CD14-positive monocyte (primary cell): ENCODE results near the gene HPGD. TPM values are rescaled to one million over a fixed set of nuclear protein-coding genes. Genes with fewer than 3 reads are reported as not detected.

Experiments
- DNase-seq, 3 donors: peaks; one replicate each; pipeline ENCODE4 v3.0.0-alpha.2; 2011 to 2022
- H2AFZ ChIP-seq: 2 replicates; pipeline ENCODE4 v1.6.0; 2012; ENCODE audit warnings: mild to moderate bottlenecking, low read depth, low read length, inconsistent platforms; ENCODE audit not compliant: insufficient read depth, poor library complexity, severe bottlenecking
- H3K27ac ChIP-seq, 2 donors: 1 replicate in 1 of 2; 2 replicates in 1 of 2; pipeline ENCODE4 v1.5.1; 2012 to 2013; ENCODE audit warnings: low read length in 2 of 2, control low read depth in 1 of 2, inconsistent platforms in 1 of 2, low read depth in 1 of 2, mild to moderate bottlenecking in 1 of 2
- H3K27me3 ChIP-seq, 2 donors: one replicate each; pipeline versions ENCODE4 v1.6.0 to v1.6.1; 2011 to 2013; ENCODE audit warnings: low read length in 2 of 2; ENCODE audit not compliant: control insufficient read depth in 2 of 2, insufficient read depth in 2 of 2
- H3K36me3 ChIP-seq, 2 donors: replicated peaks in 1 of 2; 1 replicate in 1 of 2; 2 replicates in 1 of 2; pipeline versions ENCODE4 v1.5.1 to v1.6.1; 2012 to 2013; ENCODE audit warnings: low read length in 2 of 2, control low read depth in 1 of 2, inconsistent platforms in 1 of 2, mild to moderate bottlenecking in 1 of 2; ENCODE audit not compliant: insufficient read depth in 2 of 2, control insufficient read depth in 1 of 2
- H3K4me1 ChIP-seq, 2 donors: 1 replicate in 1 of 2; 2 replicates in 1 of 2; pipeline versions ENCODE4 v1.5.1 to v1.6.1; 2012 to 2013; ENCODE audit warnings: low read length in 2 of 2, control low read depth in 1 of 2, inconsistent platforms in 1 of 2, mild to moderate bottlenecking in 1 of 2, moderate library complexity in 1 of 2; ENCODE audit not compliant: insufficient read depth in 2 of 2, control insufficient read depth in 1 of 2
- H3K4me2 ChIP-seq: replicated peaks from 2 replicates; pipeline ENCODE3; 2012; ENCODE audit warnings: low read length, moderate library complexity, mild to moderate bottlenecking; ENCODE audit not compliant: poor library complexity, severe bottlenecking; ENCODE audit errors: extremely low read depth
- H3K4me3 ChIP-seq, 3 experiments: fragments of 200-600 bp in 1 of 3; sonication (generic) in 1 of 3; replicated peaks in 1 of 3; 1 replicate in 2 of 3; 2 replicates in 1 of 3; pipeline ENCODE4 v1.5.1; 2011 to 2013; ENCODE audit warnings: low read length in 3 of 3, mild to moderate bottlenecking in 3 of 3, control low read depth in 2 of 3, low read depth in 2 of 3, inconsistent platforms in 1 of 3, moderate library complexity in 1 of 3
- H3K79me2 ChIP-seq: 2 replicates; pipeline ENCODE4 v1.6.0; 2012; ENCODE audit warnings: mild to moderate bottlenecking, control low read depth, inconsistent platforms, low read length, moderate library complexity; ENCODE audit not compliant: insufficient read depth
- H3K9ac ChIP-seq: 2 replicates; pipeline ENCODE4 v1.6.0; 2017; ENCODE audit warnings: low read length, mild to moderate bottlenecking; ENCODE audit not compliant: insufficient read depth, poor library complexity, severe bottlenecking
- H3K9me3 ChIP-seq, 2 donors: replicated peaks in 1 of 2; 1 replicate in 1 of 2; 2 replicates in 1 of 2; pipeline versions ENCODE4 v1.5.1 to v1.6.1; 2012 to 2013; ENCODE audit warnings: low read length in 2 of 2, control low read depth in 1 of 2; ENCODE audit not compliant: control insufficient read depth in 1 of 2, insufficient read depth in 1 of 2
- H4K20me1 ChIP-seq: 2 replicates; pipeline ENCODE4 v1.6.0; 2012; ENCODE audit warnings: mild to moderate bottlenecking, low read length, control low read depth, moderate library complexity; ENCODE audit not compliant: insufficient read depth
- H3K27ac Mint-ChIP-seq, 7 donors: one replicate each; pipeline ENCODE4 v1.8.0; 2020; ENCODE audit warnings: mild to moderate bottlenecking in 7 of 7, mixed read lengths in 7 of 7, moderate library complexity in 6 of 7, inconsistent platforms in 2 of 7
- H3K27me3 Mint-ChIP-seq, 3 donors: one replicate each; pipeline ENCODE4 v1.8.0; 2021 to 2022; ENCODE audit warnings: low read depth in 3 of 3, mild to moderate bottlenecking in 3 of 3, mixed read lengths in 3 of 3, moderate library complexity in 3 of 3, inconsistent platforms in 1 of 3
- H3K36me3 Mint-ChIP-seq, 2 donors: one replicate each; pipeline ENCODE4 v1.8.0; 2020; ENCODE audit warnings: mixed read lengths in 2 of 2, inconsistent platforms in 1 of 2, mild to moderate bottlenecking in 1 of 2
- H3K4me1 Mint-ChIP-seq: one replicate; pipeline ENCODE4 v1.8.0; 2020; ENCODE audit warnings: mild to moderate bottlenecking, mixed read lengths
- H3K4me3 Mint-ChIP-seq, 2 donors: one replicate each; pipeline ENCODE4 v1.8.0; 2020; ENCODE audit warnings: mild to moderate bottlenecking in 2 of 2, mixed read lengths in 2 of 2, moderate library complexity in 1 of 2
- H3K9me3 Mint-ChIP-seq, 7 donors: one replicate each; pipeline ENCODE4 v1.8.0; 2020 to 2022; ENCODE audit warnings: mixed read lengths in 7 of 7, mild to moderate bottlenecking in 6 of 7, moderate library complexity in 6 of 7, inconsistent platforms in 2 of 7
- WGBS: methylation state at CpG from one replicate; pipeline ENCODE4 v1.1.5; 2013; ENCODE audit warnings: missing lambda C conversion rate; ENCODE audit not compliant: insufficient coverage; 5-methylcytosine and 5-hydroxymethylcytosine counted together
- intact Hi-C, 2 donors: fragments of 100-400 bp; cut with micrococcal nuclease; formaldehyde crosslinking; loops; one replicate each; pipeline versions ENCODE4 v1.15.0 to v1.15.1; 2023
- polyA minus RNA-seq: library from RNA; depleted of rRNA, polyadenylated mRNA; stranded (reverse); fragments of >200 nt; gene quantifications from 2 replicates; pipeline ENCODE4 v1.2.3, GENCODE V29; 2012
- polyA plus RNA-seq, 3 donors: library from polyadenylated mRNA; depleted of rRNA in 1 of 3; unstranded in 2 of 3; stranded (reverse) in 1 of 3; fragments of 300-500 nt in 2 of 3; fragments of >200 nt in 1 of 3; fragmentation: Illumina TruSeq in 2 of 3; gene quantifications; 1 replicate in 2 of 3; 2 replicates in 1 of 3; pipeline ENCODE4 v1.2.3, GENCODE V29; 2012 to 2021
- total RNA-seq, 12 experiments: library from RNA in 1 of 12; stranded (reverse) in 1 of 12; fragments of 120-200 nt in 1 of 12; gene quantifications; one replicate each; pipeline ENCODE4 v1.2.4 and lab custom pipeline; 2013 to 2026; ENCODE audit warnings: mixed read lengths in 6 of 12, inconsistent platforms in 1 of 12
- TF ChIP-seq, protein P1 (sequence below): fragments of 200-600 bp; IDR thresholded peaks from one replicate; pipeline ENCODE4 v1.8.0; 2022; ENCODE audit warnings: antibody characterized with exemption, mild to moderate bottlenecking

Gene HPGD
- total RNA-seq (2013): 3.0 TPM
- polyA plus RNA-seq: 1 to 10 TPM in 2 of 3 donors, under 1 TPM in 1; 0.17 to 2.3 (median 1.3) TPM
- 0.55 and 1.4 TPM in 2 replicates for polyA minus RNA-seq
- 0.06 to 3.0 (median 0.74) reads per million in 11 experiments for total RNA-seq (lab: John Stamatoyannopoulos, UW)

DNA sequence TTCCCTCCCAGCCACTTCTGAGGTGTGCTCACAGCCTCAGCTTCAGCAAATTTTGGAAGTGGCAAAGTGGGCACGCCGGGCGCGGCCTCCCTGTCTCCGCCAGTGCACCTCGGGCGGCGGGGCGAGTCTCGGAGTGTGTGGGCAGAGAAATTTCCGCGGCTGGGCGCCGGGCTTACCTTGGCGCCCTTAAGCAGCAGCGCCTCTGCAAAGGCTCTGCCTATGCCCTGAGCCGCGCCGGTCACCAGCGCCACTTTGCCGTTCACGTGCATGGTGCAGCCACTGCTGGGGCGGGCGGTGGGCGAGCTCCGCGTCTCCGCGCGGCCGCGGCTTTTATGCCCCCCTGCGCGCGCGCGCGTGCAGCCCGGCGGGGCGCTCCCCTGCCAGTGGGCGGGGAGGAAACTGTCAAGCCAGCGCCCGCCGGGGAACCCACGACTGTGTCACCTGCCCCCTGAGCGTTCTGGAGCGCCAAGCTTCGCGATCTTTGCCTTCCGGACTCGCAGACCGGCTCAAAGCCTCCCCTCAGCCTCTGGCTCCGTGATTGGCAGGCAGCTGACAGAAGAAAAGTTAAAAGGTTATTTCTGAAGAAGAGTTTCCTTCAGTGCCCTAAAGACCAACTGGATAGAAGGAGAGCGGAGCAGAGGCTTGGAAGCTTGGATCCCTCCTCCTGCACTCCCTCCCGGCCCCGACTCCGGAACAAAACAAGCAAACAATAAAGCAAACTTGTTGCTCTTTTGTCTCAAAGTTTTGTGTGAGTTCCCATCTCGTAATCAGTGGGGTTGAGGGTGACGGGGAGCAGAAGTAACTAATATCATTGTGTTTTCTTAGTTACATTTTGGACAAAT is at the start of gene HPGD:
HPGD (minus strand) TSS at position 306 of the 842 bp plus-strand sequence; CDS start at position 269, 37 bp downstream.
- intact Hi-C loops: loop anchor here (5.0 to 10.0 kb wide), 2 partner anchors 70 to 92 kb away; no protein-coding TSS in a partner anchor
- WGBS: under 1% methylated on average over 53 of the region's 60 CpGs
- Histone ChIP-seq H3K9ac (peak within 1 kb of the TSS; percentile 62), H3K27me3 (peaks cover 36 to 46% of the 10 kb centered on the region in 2 donors), H3K36me3 (no peaks in the 10 kb centered on the region), H3K4me1 (peaks cover 34 to 37% of the 10 kb centered on the region in 2 donors), H3K79me2 (no peaks in the 10 kb centered on the region), H3K4me2 (peak within 1 kb of the TSS; percentile 85), H2AFZ (peak within 1 kb of the TSS; percentile 80), H3K9me3 (peaks cover 0 to 19% of the 10 kb centered on the region in 2 donors), H4K20me1 (no peaks in the 10 kb centered on the region), H3K27ac (no peak within 1 kb of the TSS), H3K4me3 (peak within 1 kb of the TSS; percentile 44 to 79 (median 50))
- Mint-ChIP-seq H3K36me3 (no peaks in the 10 kb centered on the region), H3K27ac (peak within 1 kb of the TSS in 6 of 7 donors; percentile 46 to 87 (median 76)), H3K27me3 (peaks cover 37 to 49% (median 38%) of the 10 kb centered on the region in 3 donors), H3K4me3 (peak within 1 kb of the TSS; percentile 85 to 97), H3K4me1 (peaks cover 42% of the 10 kb centered on the region), H3K9me3 (peaks cover 0 to 14% (median 5%) of the 10 kb centered on the region in 7 donors)
- TF ChIP-seq, protein P1, sequence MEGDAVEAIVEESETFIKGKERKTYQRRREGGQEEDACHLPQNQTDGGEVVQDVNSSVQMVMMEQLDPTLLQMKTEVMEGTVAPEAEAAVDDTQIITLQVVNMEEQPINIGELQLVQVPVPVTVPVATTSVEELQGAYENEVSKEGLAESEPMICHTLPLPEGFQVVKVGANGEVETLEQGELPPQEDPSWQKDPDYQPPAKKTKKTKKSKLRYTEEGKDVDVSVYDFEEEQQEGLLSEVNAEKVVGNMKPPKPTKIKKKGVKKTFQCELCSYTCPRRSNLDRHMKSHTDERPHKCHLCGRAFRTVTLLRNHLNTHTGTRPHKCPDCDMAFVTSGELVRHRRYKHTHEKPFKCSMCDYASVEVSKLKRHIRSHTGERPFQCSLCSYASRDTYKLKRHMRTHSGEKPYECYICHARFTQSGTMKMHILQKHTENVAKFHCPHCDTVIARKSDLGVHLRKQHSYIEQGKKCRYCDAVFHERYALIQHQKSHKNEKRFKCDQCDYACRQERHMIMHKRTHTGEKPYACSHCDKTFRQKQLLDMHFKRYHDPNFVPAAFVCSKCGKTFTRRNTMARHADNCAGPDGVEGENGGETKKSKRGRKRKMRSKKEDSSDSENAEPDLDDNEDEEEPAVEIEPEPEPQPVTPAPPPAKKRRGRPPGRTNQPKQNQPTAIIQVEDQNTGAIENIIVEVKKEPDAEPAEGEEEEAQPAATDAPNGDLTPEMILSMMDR: no peak
- peak in 2 of 3 donors; percentile 33 to 34 for DNase-seq

DNA sequence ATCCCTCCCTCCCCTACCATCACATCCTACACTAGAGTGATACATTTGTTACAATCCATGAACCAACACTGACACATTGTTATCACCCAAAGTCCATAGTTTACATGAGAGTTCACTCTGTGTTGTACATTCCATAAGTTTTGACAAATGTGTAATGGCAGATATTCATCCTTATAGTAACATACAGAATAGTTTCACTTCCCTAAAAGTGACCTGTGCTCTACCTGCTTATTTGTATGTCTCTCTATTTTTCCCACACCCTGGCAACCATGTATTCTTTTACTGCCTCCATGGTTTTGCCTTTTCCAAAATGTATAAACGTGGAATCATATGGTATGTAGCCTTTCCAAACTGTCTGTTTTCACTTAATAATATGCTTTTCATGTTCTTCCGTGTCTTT is 42.2 kb upstream of the HPGD start:
- H3K4me1 ChIP-seq: no peaks in the 10 kb centered on the region
- Mint-ChIP-seq H3K9me3 (no peaks in the 10 kb centered on the region), H3K36me3 (no peaks in the 10 kb centered on the region), H3K4me1 (no peaks in the 10 kb centered on the region), H3K27me3 (no peaks in the 10 kb centered on the region), H3K27ac (no peak overlapping the region), H3K4me3 (no peak overlapping the region)
- no peaks in the 10 kb centered on the region for H3K27me3 ChIP-seq
- H2AFZ ChIP-seq: no peak overlapping the region
- H3K9ac ChIP-seq: no peak overlapping the region
- H4K20me1 ChIP-seq: no peaks in the 10 kb centered on the region
- no peaks in the 10 kb centered on the region for H3K9me3 ChIP-seq
- no peaks in the 10 kb centered on the region for H3K79me2 ChIP-seq
- H3K27ac ChIP-seq: no peak overlapping the region
- H3K4me3 ChIP-seq: no peak overlapping the region
- TF ChIP-seq, protein P1: no peak
- intact Hi-C loops: no loop called here
- whole genome bisulfite sequencing: no CpG with 5 or more reads among the region's 2 CpGs
- no peak overlapping the region for H3K4me2 ChIP-seq
- DNase-seq: peak in 1 of 3 donors; percentile 13
- no peaks in the 10 kb centered on the region for H3K36me3 ChIP-seq
